GOT3 (cell line): ENCODE data around the gene CDCA7.
"Not testable (repeated sequence)": the region's sequence is repeated elsewhere in the genome, so short reads cannot be mapped to it uniquely, and the experiment has no call there.

ENCODE experiments used
- DNase-seq: peaks from one replicate; lab custom pipeline; 2025; ENCODE audit warnings: mixed read lengths; lab: John Stamatoyannopoulos, UW

The CDCA7 gene

GRCh38 chr2:173354582-173355131, at the start of gene CDCA7:
CDCA7 (plus strand) TSS chr2:173354872; CDS start chr2:173354964, 92 bp downstream.
- peak; percentile 31 for DNase-seq

GRCh38 chr2:173305303-173305702, 49.4 kb upstream of the CDCA7 start:
- no peak for DNase-seq

- DNase-seq = no peak
Measured at GRCh38 chr2:173307293-173307692, 47.4 kb upstream of the CDCA7 start.

- DNase-seq = not testable (repeated sequence)
Measured at GRCh38 chr2:173309370-173309769, 45.3 kb upstream of the CDCA7 start.

GRCh38 chr2:173311844-173312606, 42.6 kb upstream of the CDCA7 start:
- DNase-seq = no peak

GRCh38 chr2:173323371-173323770, 31.3 kb upstream of the CDCA7 start:
- DNase-seq = no peak

DNA sequence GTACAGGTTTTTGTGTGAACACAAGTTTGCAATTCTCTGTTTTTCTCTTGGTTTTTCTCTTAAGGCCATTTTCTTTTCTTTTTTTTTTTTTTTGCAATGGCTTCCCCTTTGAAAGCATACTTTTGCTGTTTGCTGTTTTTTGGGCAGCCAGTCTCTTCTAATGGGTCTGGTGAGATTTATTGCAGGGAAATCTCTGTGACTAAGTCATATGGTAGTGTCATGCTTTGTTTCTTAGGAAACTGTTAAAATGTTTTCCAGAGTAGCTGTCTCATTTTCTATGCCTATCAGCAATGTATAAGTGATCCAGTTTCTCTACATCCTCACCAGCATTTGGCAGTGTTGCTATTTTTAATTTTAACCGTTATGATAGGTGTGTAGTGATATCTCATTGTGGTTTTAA, 27.9 kb upstream of the CDCA7 start:
- no peak for DNase-seq

DNA sequence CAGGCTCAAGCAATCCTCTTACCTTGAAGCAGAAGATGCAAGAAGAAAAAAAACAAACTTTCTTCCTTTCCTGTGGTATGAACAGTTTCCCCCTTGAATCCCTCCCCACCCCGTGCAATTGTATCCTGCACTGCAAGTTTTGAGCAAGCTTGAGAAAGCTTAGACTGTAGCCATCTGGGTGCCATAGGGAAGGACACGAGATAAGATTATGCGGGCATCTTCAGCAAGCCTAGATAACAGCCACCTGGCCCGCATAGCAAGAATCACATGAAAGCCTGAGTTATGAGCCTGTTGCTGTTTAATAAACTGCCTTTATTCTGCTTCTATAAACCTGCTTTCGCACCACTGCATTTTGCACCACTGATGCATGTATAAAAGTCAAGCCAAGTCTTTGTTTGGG, 27.3 kb upstream of the CDCA7 start:
- no peak for DNase-seq

GRCh38 chr2:173333003-173333402, 21.7 kb upstream of the CDCA7 start:
- not testable (repeated sequence) for DNase-seq

DNA sequence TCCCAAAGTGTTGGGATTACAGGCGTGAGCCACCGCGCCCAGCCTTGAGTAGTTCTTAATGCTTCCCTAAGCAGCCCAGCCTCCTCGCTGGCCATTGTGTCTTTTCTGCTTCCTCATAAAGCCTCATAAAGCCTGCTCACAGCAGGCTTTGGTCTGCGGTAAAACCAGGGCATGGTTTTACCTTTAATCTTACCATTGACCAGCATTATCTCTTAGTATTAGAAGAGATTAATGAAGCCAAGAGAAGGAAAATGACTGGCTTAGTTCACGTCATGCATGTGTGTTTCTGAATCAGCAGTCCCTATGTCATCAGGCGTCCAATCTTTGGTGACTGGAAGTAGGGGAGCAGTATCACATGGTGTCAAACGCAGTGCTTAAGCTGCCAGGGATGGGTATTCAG, 14.9 kb upstream of the CDCA7 start:
- DNase-seq = no peak

DNA sequence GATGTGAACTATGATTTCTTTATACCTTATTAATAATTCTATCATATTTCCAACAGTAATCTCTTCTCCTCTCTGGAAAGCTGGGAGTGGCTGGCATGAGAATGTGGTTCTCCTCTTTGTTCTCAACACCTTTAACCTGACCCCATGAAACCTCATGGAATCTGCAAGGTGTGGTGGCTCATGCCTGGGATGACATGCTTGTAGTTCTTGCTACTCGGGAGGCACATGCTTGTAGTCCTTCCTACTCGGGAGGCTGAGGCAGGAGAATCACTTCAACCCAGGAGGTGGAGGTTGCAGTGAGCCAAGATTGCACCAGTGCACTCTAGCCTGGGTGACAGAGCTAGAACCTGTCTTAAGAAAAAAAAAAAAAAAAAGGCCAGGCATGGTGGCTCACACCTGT, 10.8 kb upstream of the CDCA7 start:
- DNase-seq = no peak

- no peak for DNase-seq
Measured at GRCh38 chr2:173346035-173346434, 8.6 kb upstream of the CDCA7 start.

- DNase-seq = no peak
Measured at GRCh38 chr2:173347305-173348168, 7.1 kb upstream of the CDCA7 start.

GRCh38 chr2:173349287-173349686, 5.4 kb upstream of the CDCA7 start:
- no peak for DNase-seq

DNA sequence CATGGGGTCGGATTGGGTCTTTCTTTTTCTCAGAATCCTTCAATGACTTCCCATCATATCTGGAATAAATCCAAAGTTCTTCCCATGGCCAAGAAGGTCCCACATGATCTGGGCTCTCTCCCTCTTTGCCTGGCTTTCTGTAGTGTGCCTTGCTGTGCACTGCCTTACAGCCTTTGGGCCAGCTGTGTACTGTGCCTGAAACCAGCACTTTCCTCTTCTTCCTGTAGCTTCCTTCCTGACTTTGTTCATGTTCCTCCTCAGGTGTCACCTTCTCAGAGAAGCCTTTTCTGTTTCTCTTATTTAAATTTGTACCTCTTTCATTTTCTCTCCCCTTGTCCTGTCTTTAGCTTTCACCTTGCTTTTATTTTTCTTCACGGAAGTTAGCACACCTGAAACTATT, 4.3 kb upstream of the CDCA7 start:
- no peak for DNase-seq

GRCh38 chr2:173351879-173352278, 2.8 kb upstream of the CDCA7 start:
- no peak for DNase-seq

DNA sequence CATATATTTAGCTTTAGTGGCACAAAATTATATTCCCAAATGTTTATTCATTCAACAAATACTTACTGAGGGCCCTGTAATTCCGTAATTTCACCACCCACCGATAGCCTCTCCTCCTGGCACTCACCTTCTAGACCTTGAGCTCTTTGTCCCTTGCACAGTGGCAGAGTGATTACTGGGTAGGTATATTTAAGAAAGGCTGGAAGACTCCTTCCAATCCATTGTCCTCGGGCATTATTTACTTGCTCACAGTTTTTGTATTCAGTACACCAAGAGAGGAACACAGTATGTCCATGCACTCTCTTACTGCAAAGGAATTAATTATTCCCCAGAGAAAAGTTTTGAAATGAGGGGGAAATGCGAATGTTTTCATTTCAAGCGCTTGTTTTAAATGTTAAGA, 1.1 kb upstream of the CDCA7 start:
- DNase-seq = no peak

GRCh38 chr2:173354073-173354581, 545 bp upstream of the CDCA7 start:
- DNase-seq = no peak

GRCh38 chr2:173355132-173355865, 627 bp downstream of the CDCA7 start:
- no peak for DNase-seq

GRCh38 chr2:173355866-173356508, 1.3 kb downstream of the CDCA7 start:
- DNase-seq = no peak

- no peak for DNase-seq
Measured at GRCh38 chr2:173357346-173357745, 2.7 kb downstream of the CDCA7 start.
